ENCODE data around the gene NSMCE1. TPM values are rescaled to one million over a fixed set of nuclear protein-coding genes. Genes with fewer than 3 reads are reported as not detected.

NSMCE1 gene
- total RNA-seq (10 to 100 TPM; 18.9 to 51.8 (median 28.8) TPM), polyA plus RNA-seq (10 to 100 TPM; 26.0 to 31.7 (median 28.4) TPM)
- long read RNA-seq, donor 1, transcript NSMCE1-201 (8 exons, 1,067 nt) = major isoform, 14 of 15 reads
- long read RNA-seq, donor 1, partial matches to known transcripts = 1 of 15 reads
- long read RNA-seq, donor 1, other reads (novel, unspliced or antisense) = 0 of 15 reads
- long read RNA-seq, donor 2, transcript NSMCE1-201 (8 exons, 1,067 nt) = major isoform, 9 of 11 reads
- long read RNA-seq, donor 2, partial matches to known transcripts = 0 of 11 reads
- long read RNA-seq, donor 2, other reads (novel, unspliced or antisense) = 2 of 11 reads

- Histone ChIP-seq H3K36me3 (ENCODE audit: insufficient read depth in 1 of 2, low read depth in 1 of 2) (no peaks in the 10 kb centered on the region), H3K9me3 (no peaks in the 10 kb centered on the region), H3K27me3 (ENCODE audit: insufficient read depth in 3 of 3, low read length in 2 of 3) (no peaks in the 10 kb centered on the region), H3K4me3 (peak within 1 kb of the TSS; percentile 99), H3K27ac (peak within 1 kb of the TSS; percentile 84), H3K4me1 (peaks cover 12% of the 10 kb centered on the region)
- DNase-seq = peak; percentile 99
- peak; percentile 99 to 100 (median 100) for ATAC-seq
- TF ChIP-seq CTCF (IDR thresholded peaks at IDR 0.05) = peak; percentile 24
- intact Hi-C loops (cut with DNase I) = no loop called here
- WGBS, 3 donors = 7 to 8% (median 8%) methylated on average over 58 of the region's 58 CpGs
Measured at GRCh38 chr16:27268376-27269299, at the start of gene NSMCE1. NSMCE1 (minus strand) TSS chr16:27268772; CDS start chr16:27257570, 11,202 bp downstream.

GRCh38 chr16:27317738-27318391 lies 49.3 kb upstream of the NSMCE1 start:
- ATAC-seq (no peak), DNase-seq (no peak)
- TF ChIP-seq CTCF (IDR thresholded peaks at IDR 0.05) = no peak
- Histone ChIP-seq H3K36me3 (ENCODE audit: insufficient read depth in 1 of 2, low read depth in 1 of 2) (no peaks in the 10 kb centered on the region), H3K27ac (no peak overlapping the region), H3K27me3 (ENCODE audit: insufficient read depth in 3 of 3, low read length in 2 of 3) (peaks cover 0 to 32% (median 4%) of the 10 kb centered on the region in 3 donors), H3K4me3 (peak overlapping the region; percentile 7), H3K9me3 (no peaks in the 10 kb centered on the region), H3K4me1 (no peaks in the 10 kb centered on the region)
- intact Hi-C loops (cut with DNase I) = no loop called here
- WGBS, 3 donors = 84 to 88% (median 88%) methylated on average over 10 of the region's 10 CpGs

GRCh38 chr16:27317320-27317719 lies 48.7 kb upstream of the NSMCE1 start:
- Histone ChIP-seq H3K27me3 (ENCODE audit: insufficient read depth in 3 of 3, low read length in 2 of 3) (peaks cover 0 to 36% (median 5%) of the 10 kb centered on the region in 3 donors), H3K4me3 (no peak overlapping the region), H3K4me1 (no peaks in the 10 kb centered on the region), H3K36me3 (ENCODE audit: insufficient read depth in 1 of 2, low read depth in 1 of 2) (no peaks in the 10 kb centered on the region), H3K27ac (no peak overlapping the region), H3K9me3 (no peaks in the 10 kb centered on the region)
- ATAC-seq (no peak), DNase-seq (no peak)
- intact Hi-C loops (cut with DNase I) = no loop called here
- WGBS, 3 donors = 60 to 67% (median 64%) methylated on average over 7 of the region's 7 CpGs
- TF ChIP-seq CTCF (IDR thresholded peaks at IDR 0.05) = no peak

- TF ChIP-seq CTCF (IDR thresholded peaks at IDR 0.05) = no peak
- Histone ChIP-seq H3K27ac (peak overlapping the region; percentile 85), H3K27me3 (ENCODE audit: insufficient read depth in 3 of 3, low read length in 2 of 3) (peaks cover 0 to 36% (median 7%) of the 10 kb centered on the region in 3 donors), H3K4me3 (peak overlapping the region; percentile 77), H3K9me3 (no peaks in the 10 kb centered on the region), H3K4me1 (no peaks in the 10 kb centered on the region), H3K36me3 (ENCODE audit: insufficient read depth in 1 of 2, low read depth in 1 of 2) (no peaks in the 10 kb centered on the region)
- DNase-seq = no peak
- intact Hi-C loops (cut with DNase I) = no loop called here
- WGBS, 3 donors = 64 to 78% (median 69%) methylated on average over 8 of the region's 8 CpGs
- no peak for ATAC-seq
Measured at GRCh38 chr16:27316038-27316680, 47.6 kb upstream of the NSMCE1 start.

Measured in psoas muscle (tissue), 8 donors.